Neutrophil (primary cell): Measurements from ENCODE around the gene OCA2.
"Not testable (repeated sequence)": the region's sequence is repeated elsewhere in the genome, so short reads cannot be mapped to it uniquely, and the experiment has no call there.

ENCODE experiments used
- H3K27ac ChIP-seq: fragments of 200-600 bp; sonication (generic); 2 replicates; pipeline ENCODE4 v1.5.1; 2016; ENCODE audit warnings: mild to moderate bottlenecking, moderate library complexity
- H3K27me3 ChIP-seq: fragments of 200-600 bp; sonication (generic); 2 replicates; pipeline ENCODE4 v1.6.0; 2016; ENCODE audit warnings: mild to moderate bottlenecking
- H3K36me3 ChIP-seq: fragments of 200-600 bp; sonication (generic); 2 replicates; pipeline ENCODE4 v1.5.1; 2017
- H3K4me1 ChIP-seq, 2 experiments: fragments of 200-600 bp in 1 of 2; sonication (generic) in 1 of 2; 1 replicate in 1 of 2; 2 replicates in 1 of 2; pipeline versions ENCODE4 v1.5.1 to v1.6.1; 2013 to 2016; ENCODE audit warnings: low read depth in 1 of 2, low read length in 1 of 2, mild to moderate bottlenecking in 1 of 2, moderate library complexity in 1 of 2; ENCODE audit not compliant: control insufficient read depth in 1 of 2, insufficient read depth in 1 of 2
- H3K4me3 ChIP-seq, 2 experiments: fragments of 200-600 bp in 1 of 2; sonication (generic) in 1 of 2; 1 replicate in 1 of 2; 2 replicates in 1 of 2; pipeline ENCODE4 v1.5.1; 2013 to 2016; ENCODE audit warnings: low read depth in 1 of 2, low read length in 1 of 2, mild to moderate bottlenecking in 1 of 2, moderate library complexity in 1 of 2
- H3K9me3 ChIP-seq: fragments of 200-600 bp; sonication (generic); 2 replicates; pipeline ENCODE4 v1.5.1; 2016
- CTCF ChIP-seq: fragments of 200-600 bp; sonication (generic); IDR thresholded peaks from 2 replicates; pipeline ENCODE4 v1.5.1; 2016; ENCODE audit warnings: antibody characterized with exemption

OCA2 gene

GRCh38 chr15:27731776-27732175 lies 367.3 kb downstream of the OCA2 start:
- TF ChIP-seq CTCF = no peak
- no peak overlapping the region for H3K4me3 ChIP-seq
- H3K9me3 ChIP-seq = no peaks in the 10 kb centered on the region
- no peaks in the 10 kb centered on the region for H3K36me3 ChIP-seq
- H3K27ac ChIP-seq = no peak overlapping the region
- no peaks in the 10 kb centered on the region for H3K4me1 ChIP-seq
- H3K27me3 ChIP-seq = no peaks in the 10 kb centered on the region

GRCh38 chr15:27730868-27731267 lies 368.2 kb downstream of the OCA2 start:
- TF ChIP-seq CTCF = no peak
- Histone ChIP-seq H3K27ac (no peak overlapping the region), H3K9me3 (no peaks in the 10 kb centered on the region), H3K36me3 (no peaks in the 10 kb centered on the region), H3K27me3 (no peaks in the 10 kb centered on the region), H3K4me1 (no peaks in the 10 kb centered on the region), H3K4me3 (no peak overlapping the region)

GRCh38 chr15:27725731-27726130 lies 373.4 kb downstream of the OCA2 start:
- Histone ChIP-seq H3K27me3 (no peaks in the 10 kb centered on the region), H3K36me3 (no peaks in the 10 kb centered on the region), H3K4me1 (no peaks in the 10 kb centered on the region), H3K27ac (no peak overlapping the region), H3K9me3 (no peaks in the 10 kb centered on the region), H3K4me3 (no peak overlapping the region)
- no peak for TF ChIP-seq CTCF

- H3K4me1 ChIP-seq = no peaks in the 10 kb centered on the region
- no peaks in the 10 kb centered on the region for H3K9me3 ChIP-seq
- no peak for TF ChIP-seq CTCF
- H3K4me3 ChIP-seq = no peak overlapping the region
- no peak overlapping the region for H3K27ac ChIP-seq
- H3K27me3 ChIP-seq = no peaks in the 10 kb centered on the region
- no peaks in the 10 kb centered on the region for H3K36me3 ChIP-seq
Measured at GRCh38 chr15:27723821-27724220, 375.3 kb downstream of the OCA2 start.

- no peaks in the 10 kb centered on the region for H3K9me3 ChIP-seq
- TF ChIP-seq CTCF = no peak
- no peaks in the 10 kb centered on the region for H3K27me3 ChIP-seq
- no peaks in the 10 kb centered on the region for H3K36me3 ChIP-seq
- no peak overlapping the region for H3K4me3 ChIP-seq
- H3K27ac ChIP-seq = no peak overlapping the region
- H3K4me1 ChIP-seq = no peaks in the 10 kb centered on the region
Measured at GRCh38 chr15:27722102-27722501, 377.0 kb downstream of the OCA2 start.

- no peaks in the 10 kb centered on the region for H3K4me1 ChIP-seq
- no peak for TF ChIP-seq CTCF
- H3K9me3 ChIP-seq = no peaks in the 10 kb centered on the region
- H3K36me3 ChIP-seq = no peaks in the 10 kb centered on the region
- no peak overlapping the region for H3K27ac ChIP-seq
- H3K4me3 ChIP-seq = no peak overlapping the region
- no peaks in the 10 kb centered on the region for H3K27me3 ChIP-seq
Measured at GRCh38 chr15:27714675-27715074, 384.4 kb downstream of the OCA2 start.

GRCh38 chr15:27713850-27714249 lies 385.3 kb downstream of the OCA2 start:
- not testable (repeated sequence) for H3K4me3 ChIP-seq, H3K27me3 ChIP-seq, H3K36me3 ChIP-seq, H3K4me1 ChIP-seq, H3K27ac ChIP-seq, H3K9me3 ChIP-seq
